GM23338 (cell line): ENCODE results near the gene CNOT1. TPM values are rescaled to one million over a fixed set of nuclear protein-coding genes. Genes with fewer than 3 reads are reported as not detected.

Experiments
- ATAC-seq: fragments of 200-7000 bp; cut with Tn5 transposase; 3 replicates; pipeline ENCODE4 v1.9.1; 2020
- DNase-seq: peaks from one replicate; pipeline ENCODE4 v3.0.0-alpha.2; 2015; ENCODE audit warnings: low spot score
- H2AFZ ChIP-seq: fragments of 200-600 bp; sonication (generic); 2 replicates; pipeline ENCODE4 v1.8.0; 2016; ENCODE audit warnings: antibody characterized with exemption, mild to moderate bottlenecking, moderate library complexity
- H3F3A ChIP-seq: fragments of 200-600 bp; sonication (generic); replicated peaks from 2 replicates; pipeline ENCODE4 v1.8.0; 2017; ENCODE audit warnings: antibody characterized with exemption, mixed run types, low read depth
- H3K27ac ChIP-seq: fragments of 200-600 bp; sonication (generic); 2 replicates; pipeline ENCODE4 v1.6.1; 2016; ENCODE audit warnings: low read depth
- H3K27me3 ChIP-seq: fragments of 200-600 bp; sonication (generic); 2 replicates; pipeline ENCODE4 v1.8.0; 2016; ENCODE audit warnings: mild to moderate bottlenecking, mixed run types, moderate library complexity; ENCODE audit not compliant: insufficient read depth
- H3K36me3 ChIP-seq: fragments of 200-600 bp; sonication (generic); 2 replicates; pipeline ENCODE4 v1.8.0; 2016; ENCODE audit warnings: mild to moderate bottlenecking; ENCODE audit not compliant: insufficient read depth
- H3K4me1 ChIP-seq: fragments of 200-600 bp; sonication (generic); 2 replicates; pipeline ENCODE4 v1.8.0; 2016; ENCODE audit warnings: mild to moderate bottlenecking, moderate library complexity; ENCODE audit not compliant: insufficient read depth
- H3K4me2 ChIP-seq: fragments of 200-600 bp; sonication (generic); 2 replicates; pipeline ENCODE4 v1.7.1; 2017; ENCODE audit warnings: mixed run types
- H3K4me3 ChIP-seq: fragments of 200-600 bp; sonication (generic); 2 replicates; pipeline ENCODE4 v1.6.1; 2016; ENCODE audit warnings: mixed run types
- H3K79me2 ChIP-seq: fragments of 200-600 bp; sonication (generic); replicated peaks from 2 replicates; pipeline ENCODE4 v1.8.0; 2017; ENCODE audit warnings: mild to moderate bottlenecking; ENCODE audit not compliant: insufficient read depth
- H3K9me2 ChIP-seq: fragments of 200-600 bp; sonication (generic); 2 replicates; pipeline ENCODE4 v1.8.0; 2017; ENCODE audit not compliant: insufficient read depth
- H4K20me1 ChIP-seq: fragments of 200-600 bp; sonication (generic); replicated peaks from 2 replicates; pipeline ENCODE4 v1.8.0; 2017; ENCODE audit warnings: mild to moderate bottlenecking; ENCODE audit not compliant: insufficient read depth
- H3K27ac Mint-ChIP-seq: 2 replicates; pipeline ENCODE4 v1.8.0; 2020; ENCODE audit warnings: inconsistent platforms, mild to moderate bottlenecking, moderate library complexity, mixed read lengths
- H3K27me3 Mint-ChIP-seq: 3 replicates; pipeline ENCODE4 v1.8.0; 2022; ENCODE audit warnings: low read depth, mild to moderate bottlenecking, moderate library complexity, mixed read lengths, inconsistent platforms; ENCODE audit not compliant: insufficient read depth, poor library complexity
- H3K36me3 Mint-ChIP-seq: 3 replicates; pipeline ENCODE4 v1.8.0; 2021; ENCODE audit warnings: low read depth, mild to moderate bottlenecking, inconsistent platforms, moderate library complexity, mixed read lengths
- H3K4me1 Mint-ChIP-seq: 3 replicates; pipeline ENCODE4 v1.8.0; 2020; ENCODE audit warnings: mild to moderate bottlenecking, inconsistent platforms, mixed read lengths
- H3K4me3 Mint-ChIP-seq: 3 replicates; pipeline ENCODE4 v1.8.0; 2021; ENCODE audit warnings: moderate library complexity, mild to moderate bottlenecking, inconsistent platforms, mixed read lengths
- H3K9me3 Mint-ChIP-seq: 3 replicates; pipeline ENCODE4 v1.8.0; 2020; ENCODE audit warnings: moderate library complexity, mild to moderate bottlenecking, inconsistent platforms, mixed read lengths
- CTCF ChIP-seq, 2 experiments: fragments of 200-600 bp in 1 of 2; sonication (generic) in 1 of 2; conservative IDR thresholded peaks; 2 replicates each; pipeline versions ENCODE4 v1.5.1 to v1.6.1; 2016 to 2017; ENCODE audit warnings: antibody characterized with exemption in 2 of 2, low read depth in 2 of 2, mild to moderate bottlenecking in 2 of 2, moderate library complexity in 1 of 2
- ETS1 ChIP-seq: IDR thresholded peaks from 2 replicates; pipeline ENCODE4 v1.6.1; 2016; ENCODE audit warnings: antibody characterized with exemption
- EZH2 ChIP-seq: fragments of 200-600 bp; sonication (generic); IDR thresholded peaks from one replicate; pipeline ENCODE4 v1.8.0; 2017; ENCODE audit warnings: antibody characterized with exemption, mild to moderate bottlenecking, low read depth; ENCODE audit not compliant: unreplicated experiment
- EZH2phosphoT487 ChIP-seq: fragments of 200-600 bp; sonication (generic); IDR thresholded peaks from one replicate; pipeline ENCODE4 v1.8.1; 2018; ENCODE audit warnings: antibody characterized with exemption; ENCODE audit not compliant: unreplicated experiment
- POLR2AphosphoS5 ChIP-seq: IDR thresholded peaks from 2 replicates; pipeline ENCODE4 v1.6.1; 2016; ENCODE audit warnings: antibody characterized with exemption, low read depth
- REST ChIP-seq: IDR thresholded peaks from one replicate; pipeline ENCODE4 v1.6.1; 2018; ENCODE audit warnings: antibody characterized with exemption; ENCODE audit not compliant: unreplicated experiment
- STAT1 ChIP-seq: IDR thresholded peaks from one replicate; pipeline ENCODE4 v1.6.1; 2016; ENCODE audit warnings: antibody characterized with exemption; ENCODE audit not compliant: unreplicated experiment
- ZNF114 ChIP-seq: fragments of 250-450 bp; sonication (Bioruptor Pico); IDR thresholded peaks from 2 replicates; pipeline ENCODE4 v1.5.0; 2020; ENCODE audit warnings: mild to moderate bottlenecking, moderate library complexity
- ZNF331 ChIP-seq: fragments of 250-450 bp; sonication (Bioruptor Pico); IDR thresholded peaks from 2 replicates; pipeline ENCODE4 v1.5.0; 2020; ENCODE audit warnings: low read depth, mild to moderate bottlenecking, moderate library complexity
- ZNF462 ChIP-seq: fragments of 250-450 bp; sonication (Bioruptor Pico); IDR thresholded peaks from 2 replicates; pipeline ENCODE4 v1.5.0; 2020; ENCODE audit warnings: mild to moderate bottlenecking, moderate library complexity
- polyA plus RNA-seq: library from polyadenylated mRNA; unstranded; fragments of >200 nt; fragmentation: Nextera tagmentation; extraction: Ambion mirVana; gene quantifications from 2 replicates; pipeline ENCODE4 v1.2.1, GENCODE V29; 2016
- total RNA-seq: library from RNA; depleted of rRNA; stranded (reverse); fragments of >200 nt; shearing (Covaris generic); gene quantifications from 2 replicates; pipeline ENCODE4 v1.2.3, GENCODE V29; 2014

Gene CNOT1
- total and polyA plus RNA-seq, 2 experiments from 2014 or later: 59.2 to 298 TPM

- TF ChIP-seq ETS1 (no peak), EZH2phosphoT487 (no peak), STAT1 (no peak), POLR2AphosphoS5 (no peak), ZNF114 (CRISPR knock-in tag) (no peak), ZNF331 (no peak), ZNF462 (CRISPR knock-in tag) (no peak), CTCF (conservative IDR thresholded peaks at IDR 0.05; ENCODE audit: low read depth in 2 of 2) (no peak), EZH2 (no peak), REST (no peak)
- Histone ChIP-seq H3K36me3 (no peaks in the 10 kb centered on the region), H3K9me2 (no peaks in the 10 kb centered on the region), H3K27ac (no peak overlapping the region), H3F3A (no peaks in the 10 kb centered on the region), H2AFZ (no peak overlapping the region), H3K4me3 (no peak overlapping the region), H3K27me3 (no peaks in the 10 kb centered on the region), H3K4me2 (no peak overlapping the region), H4K20me1 (no peaks in the 10 kb centered on the region), H3K4me1 (no peaks in the 10 kb centered on the region), H3K79me2 (no peaks in the 10 kb centered on the region)
- no peaks in the 10 kb centered on the region for H3K36me3 Mint-ChIP-seq
- no peak overlapping the region for H3K4me3 Mint-ChIP-seq
- no peak for ATAC-seq
- H3K27ac Mint-ChIP-seq: no peak overlapping the region
- DNase-seq: no peak
- peaks cover 4% of the 10 kb centered on the region for H3K27me3 Mint-ChIP-seq
- no peaks in the 10 kb centered on the region for H3K9me3 Mint-ChIP-seq
- H3K4me1 Mint-ChIP-seq: no peaks in the 10 kb centered on the region; the same call in 2 of the 3 replicates
These were observed 5.9 kb upstream of the CNOT1 start for GRCh38 chr16:58635502-58635901.
